Stromal cell of bone marrow (primary cell): Measurements from ENCODE around the gene TP73.

Source experiments
- DNase-seq: peaks from one replicate; pipeline ENCODE4 v3.0.0-alpha.2; 2012; ENCODE audit warnings: low read depth

The TP73 gene

DNA sequence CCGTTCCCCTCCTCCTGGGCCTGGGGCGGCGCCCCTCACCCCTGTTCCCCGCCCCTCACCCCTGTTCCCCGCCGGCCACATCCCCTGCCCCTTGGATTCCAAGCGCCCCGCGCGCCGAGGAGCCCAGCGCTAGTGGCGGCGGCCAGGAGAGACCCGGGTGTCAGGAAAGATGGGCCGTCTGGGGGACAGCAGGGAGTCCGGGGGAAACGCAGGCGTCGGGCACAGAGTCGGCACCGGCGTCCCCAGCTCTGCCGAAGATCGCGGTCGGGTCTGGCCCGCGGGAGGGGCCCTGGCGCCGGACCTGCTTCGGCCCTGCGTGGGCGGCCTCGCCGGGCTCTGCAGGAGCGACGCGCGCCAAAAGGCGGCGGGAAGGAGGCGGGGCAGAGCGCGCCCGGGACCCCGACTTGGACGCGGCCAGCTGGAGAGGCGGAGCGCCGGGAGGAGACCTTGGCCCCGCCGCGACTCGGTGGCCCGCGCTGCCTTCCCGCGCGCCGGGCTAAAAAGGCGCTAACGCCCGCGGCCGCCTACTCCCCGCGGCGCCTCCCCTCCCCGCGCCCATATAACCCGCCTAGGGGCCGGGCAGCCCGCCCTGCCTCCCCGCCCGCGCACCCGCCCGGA lies at the start of gene TP73:
TP73 (plus strand) TSS at position 587 of the 618 bp plus-strand sequence. CDS start 29,850 bp downstream, outside the sequence.
- DNase-seq: no peak

DNA sequence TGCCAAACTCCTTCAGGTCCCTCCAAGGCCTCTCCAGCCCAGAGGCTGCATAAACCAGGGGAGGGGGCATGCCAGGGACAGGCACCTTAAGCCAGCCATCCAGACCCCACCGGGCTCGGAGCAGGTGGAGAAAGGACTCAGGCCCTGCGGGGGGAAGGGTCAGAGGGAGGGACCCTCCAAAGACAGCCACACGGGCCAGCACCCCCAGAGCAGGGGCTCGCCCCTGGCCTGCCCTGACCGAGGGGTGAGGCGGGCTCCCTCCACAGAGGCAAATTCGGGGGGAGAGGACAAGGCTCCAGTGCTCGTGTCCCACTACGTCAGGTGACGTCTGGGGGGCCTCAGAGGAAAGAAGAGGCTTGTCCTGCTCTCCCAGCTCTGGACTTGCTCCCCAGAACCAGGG lies 49.2 kb upstream of the TP73 start:
- no peak for DNase-seq

DNA sequence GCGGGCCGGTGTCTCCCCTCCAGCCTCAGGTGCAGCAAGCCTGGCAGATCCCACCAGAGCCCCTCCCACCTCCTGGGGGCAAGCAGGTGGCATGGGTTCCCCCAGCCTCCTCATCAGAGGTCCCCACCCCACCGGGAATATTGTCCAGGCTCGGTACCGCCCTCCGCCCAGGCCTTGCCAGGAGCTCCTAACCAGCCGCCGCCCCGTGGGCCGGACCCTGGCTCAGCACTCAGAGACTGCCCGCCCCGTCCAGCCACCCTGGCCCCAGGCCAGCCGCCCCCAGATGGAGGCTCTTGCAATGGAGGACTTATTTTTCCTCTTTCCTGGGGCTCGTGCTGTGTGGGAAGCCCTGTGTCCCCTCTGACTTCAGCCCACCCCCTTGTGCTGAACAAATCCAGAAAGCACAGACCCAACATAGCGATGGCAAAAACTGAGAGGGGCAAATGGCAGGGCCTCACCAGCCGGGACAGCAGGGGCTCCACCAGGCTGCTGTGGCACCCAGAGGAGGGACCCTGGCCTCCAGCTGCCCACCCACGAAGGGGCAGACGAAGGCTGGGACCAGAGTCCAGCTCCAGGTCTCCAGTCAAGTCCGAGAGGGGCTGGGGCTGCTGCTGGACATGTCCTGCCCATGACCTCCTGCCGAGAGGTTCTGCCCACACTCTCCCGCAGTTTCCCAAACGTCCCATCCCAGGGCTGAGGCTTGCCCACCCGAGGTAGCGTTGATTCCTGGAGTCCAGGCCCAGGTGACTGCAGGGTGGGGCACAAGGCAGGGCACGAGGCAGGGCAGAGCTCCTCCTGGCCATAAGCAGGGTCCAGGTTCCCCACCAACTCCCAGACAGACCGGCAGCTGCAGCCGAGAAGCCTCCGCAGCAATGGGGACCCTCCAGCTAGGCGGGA lies 48.5 kb upstream of the TP73 start:
- DNase-seq: no peak

DNA sequence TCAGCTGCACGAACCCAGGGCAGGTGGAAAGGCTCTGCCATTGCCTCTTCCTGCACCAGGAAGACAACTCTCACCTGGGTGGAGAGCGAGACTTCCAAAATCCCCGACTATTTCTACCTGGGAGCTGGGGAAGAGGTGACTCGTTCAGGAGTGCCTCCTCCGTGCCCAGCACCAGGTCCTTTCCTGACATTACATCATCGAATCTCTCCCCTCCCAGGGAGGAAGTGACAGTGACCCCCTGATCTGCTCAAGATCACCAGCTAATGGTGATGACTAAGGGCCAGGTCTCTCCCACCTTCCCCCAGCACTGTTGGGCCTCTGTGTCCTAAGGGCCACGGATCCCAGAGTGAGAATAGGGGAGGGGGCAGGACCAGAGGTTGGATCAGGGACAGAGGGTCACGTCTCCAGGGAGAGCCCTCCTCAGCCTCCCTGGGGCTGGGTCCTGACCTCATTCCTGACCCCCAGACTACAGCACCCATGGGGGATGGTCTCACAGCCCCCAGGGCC lies 47.8 kb upstream of the TP73 start:
- no peak for DNase-seq

DNA sequence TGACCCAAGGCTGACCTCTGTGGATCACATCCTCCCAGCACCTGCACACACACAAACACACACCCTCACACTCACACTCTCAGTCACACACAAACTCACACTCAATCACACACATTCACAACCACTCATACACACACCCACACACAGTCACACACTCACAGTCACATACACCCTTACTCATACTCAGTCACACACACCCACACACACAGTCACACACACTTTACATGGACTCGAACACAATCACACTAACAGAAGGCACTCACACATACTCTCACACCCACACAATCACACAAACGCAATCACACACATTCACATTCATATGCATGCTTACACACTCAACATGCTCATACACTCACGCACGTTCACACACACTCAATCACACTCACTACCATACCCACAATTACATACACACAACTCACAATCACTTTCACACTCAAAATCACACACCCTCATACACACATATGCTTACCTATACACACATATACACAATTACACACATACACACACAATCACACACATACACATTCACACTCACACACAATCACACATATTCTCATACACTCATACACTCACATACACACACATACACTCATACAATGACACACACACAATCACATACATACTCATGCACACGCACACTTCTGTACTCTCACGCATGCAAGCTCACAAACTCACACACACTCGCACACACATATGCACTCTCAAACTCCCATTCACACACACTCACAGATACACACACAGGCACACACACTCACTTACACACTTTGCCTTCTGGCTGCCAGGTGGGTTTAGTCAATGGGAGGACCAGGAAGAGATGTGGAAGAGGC lies 47.1 kb upstream of the TP73 start:
- no peak for DNase-seq

- DNase-seq: no peak
Measured at GRCh38 chr1:3606779-3607702, 45.3 kb upstream of the TP73 start.

GRCh38 chr1:3607703-3608065 lies 44.6 kb upstream of the TP73 start:
- no peak for DNase-seq

GRCh38 chr1:3608154-3608553 lies 44.2 kb upstream of the TP73 start:
- DNase-seq: no peak

- DNase-seq: no peak
Measured at GRCh38 chr1:3609016-3609768, 43.1 kb upstream of the TP73 start.

- DNase-seq: no peak
Measured at GRCh38 chr1:3609769-3610526, 42.4 kb upstream of the TP73 start.

- DNase-seq: no peak
Measured at GRCh38 chr1:3610527-3611169, 41.7 kb upstream of the TP73 start.

DNA sequence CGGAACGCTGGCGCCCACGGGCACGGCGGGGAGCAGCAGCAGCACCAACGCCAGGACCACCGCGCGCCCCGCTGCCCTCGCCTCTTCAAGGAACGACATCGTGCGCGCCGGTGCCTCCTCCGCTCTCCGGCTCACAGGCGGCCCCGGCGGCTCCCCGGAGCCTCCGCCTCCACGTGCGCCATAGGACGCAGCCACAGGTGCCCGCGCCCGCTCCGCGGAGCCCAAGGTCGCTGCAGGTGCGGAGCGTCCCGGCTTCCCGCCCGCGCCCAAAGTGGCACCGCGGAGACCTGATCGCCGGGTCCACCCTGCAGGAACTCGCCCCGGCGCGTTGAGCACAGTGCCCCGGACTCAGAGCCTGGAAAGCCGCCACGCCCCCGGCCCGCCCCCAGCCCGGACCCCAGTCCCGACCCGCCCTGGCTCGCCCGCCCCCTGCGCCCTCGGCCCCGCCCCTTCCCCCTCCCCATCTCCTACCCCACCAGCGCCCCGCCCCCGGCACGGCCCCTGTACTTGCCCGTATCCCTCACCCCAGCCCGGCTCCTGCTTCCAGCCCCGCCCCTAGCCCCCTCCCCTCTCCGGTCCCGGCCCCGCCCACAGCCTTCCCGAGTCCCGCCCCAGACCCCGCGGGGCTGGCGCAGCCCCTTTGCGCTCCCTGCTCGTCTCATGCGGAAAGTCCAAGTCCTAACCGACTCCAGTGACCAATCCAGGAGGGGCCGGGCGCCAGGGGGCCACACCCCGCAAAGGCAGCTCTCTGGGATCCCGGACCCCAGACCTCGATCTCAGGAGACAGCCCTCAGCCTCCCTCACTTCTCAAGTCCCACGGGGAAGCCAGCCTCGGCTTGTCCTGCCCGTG lies 40.9 kb upstream of the TP73 start, which contains the start of gene MEGF6:
MEGF6 (minus strand) TSS at position 339 of the 850 bp plus-strand sequence; CDS start at position 99, 240 bp downstream.
- no peak for DNase-seq

DNA sequence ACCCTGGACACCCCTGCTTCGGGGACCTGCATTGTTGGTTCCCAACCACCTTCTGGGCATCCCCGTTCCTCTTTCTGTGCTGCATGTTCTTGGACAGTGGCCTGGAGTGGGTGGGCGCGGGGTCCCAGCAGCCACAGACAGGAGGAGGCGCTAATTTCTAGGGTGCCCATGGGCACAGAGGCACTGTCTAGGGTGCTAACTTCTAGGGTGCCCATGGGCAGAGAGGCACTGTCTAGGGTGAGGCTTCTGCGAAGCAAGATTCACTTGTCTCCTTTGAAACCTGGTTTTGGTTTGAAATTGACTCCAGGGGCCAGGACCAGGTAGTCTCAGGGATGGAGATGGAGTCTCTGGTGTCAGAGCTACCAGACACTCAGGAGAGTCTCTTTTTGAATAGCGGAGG lies 40.2 kb upstream of the TP73 start:
- no peak for DNase-seq

GRCh38 chr1:3614755-3615742 lies 37.3 kb upstream of the TP73 start:
- DNase-seq: no peak

GRCh38 chr1:3616861-3617260 lies 35.5 kb upstream of the TP73 start:
- DNase-seq: no peak

DNA sequence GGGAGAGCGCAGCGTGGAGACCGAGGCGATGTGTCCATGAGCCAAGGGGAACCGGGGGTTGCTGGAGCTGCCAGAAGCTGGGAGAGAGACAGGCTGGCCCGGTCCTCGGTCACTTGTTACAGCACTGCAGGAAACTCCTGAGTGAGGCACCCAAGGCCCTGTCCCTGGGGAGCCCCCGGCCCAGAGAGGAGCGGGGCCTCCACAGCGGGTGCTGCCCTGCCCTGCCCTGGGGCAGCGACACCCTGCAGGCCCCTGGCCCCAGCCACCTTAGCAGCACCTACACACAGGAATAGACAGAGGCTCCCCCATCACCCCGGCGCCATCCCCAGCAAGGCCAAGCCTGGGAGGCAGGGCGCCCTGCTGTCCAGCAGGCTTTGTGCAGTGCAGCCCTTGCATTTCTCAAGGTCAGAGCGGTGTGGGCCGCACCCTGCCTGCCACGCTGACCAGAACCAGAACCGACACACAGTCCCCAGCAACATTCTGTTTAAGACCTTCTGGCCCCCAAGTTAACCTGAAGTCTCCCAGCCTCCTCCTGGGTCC lies 34.4 kb upstream of the TP73 start:
- DNase-seq: no peak

- no peak for DNase-seq
Measured at GRCh38 chr1:3618531-3618880, 33.8 kb upstream of the TP73 start.
